MM.1S (cell line): Measurements from ENCODE around the gene EVL.

Source experiments
- CTCF ChIP-seq: fragments of 300-600 bp; sonication (generic); IDR thresholded peaks from 2 replicates; pipeline ENCODE4 v1.5.1; 2016; ENCODE audit warnings: antibody characterized with exemption, low read length, mixed read lengths
- EZH2 ChIP-seq: fragments of 300-600 bp; sonication (generic); optimal IDR thresholded peaks from 2 replicates; pipeline ENCODE3; 2017; ENCODE audit warnings: low read depth, mild to moderate bottlenecking, antibody characterized with exemption, low read length, mixed read lengths

- TF ChIP-seq CTCF, result no peak
- TF ChIP-seq EZH2, result no peak
Measured at GRCh38 chr14:100106250-100107112, 41.3 kb downstream of the EVL start.
